ENCODE results near the gene CAPN13.

DNA sequence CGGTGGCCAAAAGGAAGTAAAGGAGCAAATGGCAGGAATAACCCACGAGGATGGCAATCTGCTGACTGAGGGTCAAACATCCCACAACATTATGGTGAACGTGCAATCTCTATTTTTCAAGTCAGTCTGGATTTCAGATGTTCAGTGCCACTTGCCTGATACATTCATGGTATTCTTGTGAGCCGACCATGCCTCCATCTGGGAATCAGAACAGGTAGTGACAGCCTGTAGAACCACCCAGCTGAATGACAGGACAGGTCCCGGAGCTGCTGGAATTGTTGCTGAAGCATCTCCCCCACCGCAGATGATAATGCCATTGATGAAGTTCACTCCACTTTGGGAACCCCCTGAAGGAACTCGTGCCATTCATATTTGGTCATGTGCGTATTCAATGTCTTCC, 123.2 kb downstream of the CAPN13 start:
- TF ChIP-seq POLR2AphosphoS5 (IDR thresholded peaks at IDR 0.05; ENCODE audit: low read depth, low read length): no peak
- no peak for TF ChIP-seq POLR2A (IDR thresholded peaks at IDR 0.05; ENCODE audit: low read depth, low read length)
- TF ChIP-seq TAF1 (IDR thresholded peaks at IDR 0.05; ENCODE audit: low read depth, low read length): no peak
- TF ChIP-seq SPI1 (IDR thresholded peaks at IDR 0.05; ENCODE audit: low read depth, low read length): no peak
- TF ChIP-seq PAX5 (IDR thresholded peaks at IDR 0.05; ENCODE audit: insufficient read depth, low read length, severe bottlenecking): no peak

Measured in GM12891 (cell line).